Measurements from ENCODE around the gene UBE4B. TPM values are rescaled to one million over a fixed set of nuclear protein-coding genes. Genes with fewer than 3 reads are reported as not detected.
A peak's percentile ranks its signal among the peaks of the same experiment; 100 is the strongest.

Gene UBE4B
- total and polyA plus RNA-seq, 2 of the 13 experiments (the other 11 are each of a cell fraction or from before 2014, with no cell fraction given): 15.2 to 24.8 TPM

GRCh38 chr1:10032590-10033358 lies at the start of gene UBE4B (continued):
- TF ChIP-seq HOXA9 (CRISPR knock-in tag; IDR thresholded peaks at IDR 0.05; ENCODE audit: borderline replicate concordance) (no peak), RFX3 (CRISPR knock-in tag; IDR thresholded peaks at IDR 0.05) (peak; percentile 74), ZC3H4 (CRISPR knock-in tag; IDR thresholded peaks at IDR 0.05; ENCODE audit: borderline replicate concordance) (no peak), ZNF275 (CRISPR knock-in tag; IDR thresholded peaks at IDR 0.05; ENCODE audit: borderline replicate concordance) (no peak), CREB1 (IDR thresholded peaks at IDR 0.05) (peak; percentile 33; the same call in 1 of the 2 replicates), CREB1 (CRISPR knock-in tag; IDR thresholded peaks at IDR 0.05) (peak; percentile 66; the same call in 1 of the 2 replicates), HNF4A (CRISPR knock-in tag; IDR thresholded peaks at IDR 0.05) (no peak), ZNF383 (CRISPR knock-in tag; IDR thresholded peaks at IDR 0.05; ENCODE audit: borderline replicate concordance) (no peak), GPN1 (CRISPR knock-in tag; IDR thresholded peaks at IDR 0.05; ENCODE audit: borderline replicate concordance) (no peak), SP2 (CRISPR knock-in tag; IDR thresholded peaks at IDR 0.05) (peak; percentile 61), ZNF775 (CRISPR knock-in tag; IDR thresholded peaks at IDR 0.05; ENCODE audit: borderline replicate concordance) (no peak), TAF1 (CRISPR knock-in tag; IDR thresholded peaks at IDR 0.05) (peak; percentile 68), ZNF607 (CRISPR knock-in tag; IDR thresholded peaks at IDR 0.05; ENCODE audit: borderline replicate concordance) (no peak), GMEB2 (CRISPR knock-in tag; IDR thresholded peaks at IDR 0.05; ENCODE audit: low read depth) (peak; percentile 66), THAP7 (CRISPR knock-in tag; IDR thresholded peaks at IDR 0.05) (no peak), ZSCAN9 (CRISPR knock-in tag; IDR thresholded peaks at IDR 0.05; ENCODE audit: borderline replicate concordance) (no peak), ZNF34 (CRISPR knock-in tag; IDR thresholded peaks at IDR 0.05; ENCODE audit: borderline replicate concordance) (no peak), ZNF451 (CRISPR knock-in tag; IDR thresholded peaks at IDR 0.05) (0 out of 2 replicates have a peak, but pooled peaks have one; percentile 49), AGO2 (optimal IDR thresholded peaks at IDR 0.05; ENCODE audit: low read depth, low read length) (no peak), CCDC6 (CRISPR knock-in tag; IDR thresholded peaks at IDR 0.05) (no peak; the same call in 1 of the 2 replicates), ZNF143 (CRISPR knock-in tag; IDR thresholded peaks at IDR 0.05) (0 out of 2 replicates have a peak, but pooled peaks have one; percentile 16), IRX3 (CRISPR knock-in tag; IDR thresholded peaks at IDR 0.05; ENCODE audit: borderline replicate concordance, low read depth) (no peak), IRF9 (CRISPR knock-in tag; IDR thresholded peaks at IDR 0.05; ENCODE audit: borderline replicate concordance) (peak; percentile 33; the same call in 1 of the 2 replicates), FOXP4 (CRISPR knock-in tag; IDR thresholded peaks at IDR 0.05) (0 out of 2 replicates have a peak, but pooled peaks have one; percentile 7)

Data from HepG2 (cell line).